DOHH2 (cell line): ENCODE data around the gene ABLIM2.

Experiments
- H3F3A ChIP-seq: fragments of 200-600 bp; sonication (generic), shearing (Covaris generic); 2 replicates; pipeline ENCODE4 v1.6.0; 2016; ENCODE audit warnings: antibody characterized with exemption, mild to moderate bottlenecking; ENCODE audit not compliant: control insufficient read depth, insufficient read depth
- H3K27ac ChIP-seq: fragments of 200-600 bp; sonication (generic); 2 replicates; pipeline ENCODE4 v1.5.1; 2014; ENCODE audit warnings: low read depth, mild to moderate bottlenecking, low read length, moderate library complexity
- H3K27me3 ChIP-seq: fragments of 200-600 bp; sonication (generic); 2 replicates; pipeline ENCODE4 v1.6.1; 2014; ENCODE audit warnings: mild to moderate bottlenecking, low read length, mixed read lengths; ENCODE audit not compliant: control insufficient read depth
- H3K36me3 ChIP-seq: fragments of 200-600 bp; sonication (generic); 2 replicates; pipeline ENCODE4 v1.6.1; 2014; ENCODE audit warnings: mild to moderate bottlenecking, low read length, moderate library complexity, mixed read lengths; ENCODE audit not compliant: control insufficient read depth
- H3K4me1 ChIP-seq: fragments of 200-600 bp; sonication (generic); 2 replicates; pipeline ENCODE4 v1.6.1; 2014; ENCODE audit warnings: mild to moderate bottlenecking, low read length, mixed read lengths; ENCODE audit not compliant: control insufficient read depth
- H3K4me2 ChIP-seq: fragments of 200-600 bp; sonication (generic); 2 replicates; pipeline ENCODE4 v1.6.0; 2014; ENCODE audit warnings: mild to moderate bottlenecking, low read length, moderate library complexity
- H3K4me3 ChIP-seq: fragments of 200-600 bp; sonication (generic); 2 replicates; pipeline ENCODE4 v1.5.1; 2014; ENCODE audit warnings: mild to moderate bottlenecking, low read length, mixed read lengths
- H3K79me2 ChIP-seq: fragments of 200-600 bp; sonication (generic); 2 replicates; pipeline ENCODE4 v1.6.1; 2014; ENCODE audit warnings: mild to moderate bottlenecking, low read length, mixed read lengths; ENCODE audit not compliant: control insufficient read depth
- H3K9me2 ChIP-seq: fragments of 200-600 bp; sonication (generic); replicated peaks from 2 replicates; pipeline ENCODE4 v1.6.1; 2014; ENCODE audit warnings: mild to moderate bottlenecking, low read length, mixed read lengths; ENCODE audit not compliant: control insufficient read depth
- H3K9me3 ChIP-seq: fragments of 200-600 bp; sonication (generic); 2 replicates; pipeline ENCODE4 v1.6.1; 2014; ENCODE audit warnings: antibody characterized with exemption, low read length, mixed read lengths; ENCODE audit not compliant: control insufficient read depth, insufficient read depth
- H4K20me1 ChIP-seq: fragments of 200-600 bp; sonication (generic); 2 replicates; pipeline ENCODE4 v1.6.0; 2014; ENCODE audit warnings: low read depth, mild to moderate bottlenecking, antibody characterized with exemption, low read length, moderate library complexity; ENCODE audit not compliant: control insufficient read depth, insufficient read depth
- EZH2phosphoT487 ChIP-seq: fragments of 200-600 bp; sonication (generic); IDR thresholded peaks from 2 replicates; pipeline ENCODE4 v1.6.1; 2017; ENCODE audit warnings: borderline replicate concordance, mild to moderate bottlenecking, antibody characterized with exemption, low read length, moderate library complexity, mixed read lengths
- TF ChIP-seq, protein P1 (sequence below): fragments of 200-600 bp; sonication (generic); IDR thresholded peaks from one replicate; pipeline ENCODE4 v1.5.1; 2014; ENCODE audit warnings: antibody characterized with exemption, mild to moderate bottlenecking, low read depth, low read length; ENCODE audit not compliant: poor library complexity, severe bottlenecking

ABLIM2 gene

GRCh38 chr4:8158710-8159536, at the start of gene ABLIM2:
Gene ABLIM2, minus strand, starts transcription at chr4:8158813. Its CDS starts 124 bp downstream, at chr4:8158689.
- H3K27ac ChIP-seq: peak within 1 kb of the TSS; percentile 8; the same call in 1 of the 2 replicates
- H3K4me3 ChIP-seq: peak within 1 kb of the TSS; percentile 79
- no peaks in the 10 kb centered on the region for H3K9me2 ChIP-seq
- TF ChIP-seq EZH2phosphoT487: no peak
- TF ChIP-seq, protein P1, sequence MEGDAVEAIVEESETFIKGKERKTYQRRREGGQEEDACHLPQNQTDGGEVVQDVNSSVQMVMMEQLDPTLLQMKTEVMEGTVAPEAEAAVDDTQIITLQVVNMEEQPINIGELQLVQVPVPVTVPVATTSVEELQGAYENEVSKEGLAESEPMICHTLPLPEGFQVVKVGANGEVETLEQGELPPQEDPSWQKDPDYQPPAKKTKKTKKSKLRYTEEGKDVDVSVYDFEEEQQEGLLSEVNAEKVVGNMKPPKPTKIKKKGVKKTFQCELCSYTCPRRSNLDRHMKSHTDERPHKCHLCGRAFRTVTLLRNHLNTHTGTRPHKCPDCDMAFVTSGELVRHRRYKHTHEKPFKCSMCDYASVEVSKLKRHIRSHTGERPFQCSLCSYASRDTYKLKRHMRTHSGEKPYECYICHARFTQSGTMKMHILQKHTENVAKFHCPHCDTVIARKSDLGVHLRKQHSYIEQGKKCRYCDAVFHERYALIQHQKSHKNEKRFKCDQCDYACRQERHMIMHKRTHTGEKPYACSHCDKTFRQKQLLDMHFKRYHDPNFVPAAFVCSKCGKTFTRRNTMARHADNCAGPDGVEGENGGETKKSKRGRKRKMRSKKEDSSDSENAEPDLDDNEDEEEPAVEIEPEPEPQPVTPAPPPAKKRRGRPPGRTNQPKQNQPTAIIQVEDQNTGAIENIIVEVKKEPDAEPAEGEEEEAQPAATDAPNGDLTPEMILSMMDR: no peak
- H3F3A ChIP-seq: 0 out of 2 replicates have a peak, but pooled peaks cover 2% of the 10 kb centered on the region
- H3K4me1 ChIP-seq: peaks cover 60% of the 10 kb centered on the region
- no peaks in the 10 kb centered on the region for H3K9me3 ChIP-seq
- H3K27me3 ChIP-seq: no peaks in the 10 kb centered on the region
- peaks cover 15% of the 10 kb centered on the region for H3K79me2 ChIP-seq
- H3K36me3 ChIP-seq: no peaks in the 10 kb centered on the region
- H4K20me1 ChIP-seq: no peaks in the 10 kb centered on the region
- H3K4me2 ChIP-seq: peak within 1 kb of the TSS; percentile 85

- peaks cover 43% of the 10 kb centered on the region for H3K4me1 ChIP-seq
- H3K36me3 ChIP-seq: peaks cover 54% of the 10 kb centered on the region
- no peaks in the 10 kb centered on the region for H3K9me2 ChIP-seq
- TF ChIP-seq, protein P1: no peak
- TF ChIP-seq EZH2phosphoT487: no peak
- no peak overlapping the region for H3K4me3 ChIP-seq
- H4K20me1 ChIP-seq: no peaks in the 10 kb centered on the region
- H3K9me3 ChIP-seq: no peaks in the 10 kb centered on the region
- H3K27ac ChIP-seq: no peak overlapping the region
- peaks cover 25% of the 10 kb centered on the region for H3K79me2 ChIP-seq
- H3K4me2 ChIP-seq: no peak overlapping the region
- H3F3A ChIP-seq: peaks cover 11% of the 10 kb centered on the region
- no peaks in the 10 kb centered on the region for H3K27me3 ChIP-seq
Measured at GRCh38 chr4:8207314-8207713, 48.7 kb upstream of the ABLIM2 start.

DNA sequence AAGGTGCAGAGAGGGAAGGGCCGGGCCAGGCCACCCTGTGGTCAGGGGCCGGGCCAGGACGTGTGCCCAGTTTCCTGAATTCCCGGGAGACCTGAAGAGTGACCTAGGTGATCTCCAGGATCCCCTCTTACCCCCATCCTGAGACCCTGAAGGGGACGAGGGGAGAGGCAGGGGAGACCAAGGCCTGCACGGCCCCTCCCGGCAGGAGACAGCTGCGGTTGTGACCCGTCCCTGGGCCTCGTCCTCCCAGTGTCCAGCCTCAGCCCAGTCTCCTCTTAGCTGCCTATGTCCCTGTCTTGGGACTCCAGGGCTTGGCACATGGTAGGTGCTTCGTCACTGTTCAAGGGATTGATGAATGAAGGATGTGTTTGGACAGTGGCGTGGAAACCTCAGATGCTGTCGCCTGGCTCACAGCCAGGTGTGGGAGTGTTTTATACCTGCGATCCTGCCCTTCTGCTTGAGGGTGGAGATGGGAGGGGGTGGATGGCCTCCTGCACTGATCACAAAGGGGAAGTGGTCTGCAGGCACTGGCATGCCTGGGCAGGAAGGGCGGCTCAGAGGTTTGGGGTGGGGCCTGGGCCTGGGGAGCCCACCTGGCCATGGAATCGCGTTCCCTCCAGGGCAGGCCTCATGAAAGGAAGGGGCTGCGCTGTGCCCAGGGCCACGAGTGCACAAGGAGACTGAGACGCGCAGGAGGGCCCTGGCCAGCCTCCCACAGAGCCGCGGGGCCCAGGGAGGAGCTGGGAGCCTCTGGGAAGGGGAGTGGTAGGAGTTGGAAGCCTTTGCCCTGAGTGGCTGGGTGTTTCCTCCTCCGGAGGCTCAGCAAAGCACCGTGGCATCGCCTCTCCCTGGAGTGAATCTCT, 47.4 kb upstream of the ABLIM2 start:
- peaks cover 59% of the 10 kb centered on the region for H3K36me3 ChIP-seq
- peaks cover 13% of the 10 kb centered on the region for H3F3A ChIP-seq
- H3K4me2 ChIP-seq: peak overlapping the region; percentile 46
- no peaks in the 10 kb centered on the region for H3K9me2 ChIP-seq
- TF ChIP-seq EZH2phosphoT487: no peak
- TF ChIP-seq, protein P1: no peak
- no peaks in the 10 kb centered on the region for H3K27me3 ChIP-seq
- 0 out of 2 replicates have a peak overlapping the region, but pooled peaks have one; percentile 10 for H3K27ac ChIP-seq
- no peaks in the 10 kb centered on the region for H3K9me3 ChIP-seq
- H3K4me1 ChIP-seq: peaks cover 56% of the 10 kb centered on the region
- 0 out of 2 replicates have a peak overlapping the region, but pooled peaks have one; percentile 17 for H3K4me3 ChIP-seq
- peaks cover 34% of the 10 kb centered on the region for H3K79me2 ChIP-seq
- H4K20me1 ChIP-seq: no peaks in the 10 kb centered on the region
